ENCODE results near the gene TTF1. TPM values are rescaled to one million over a fixed set of nuclear protein-coding genes. Genes with fewer than 3 reads are reported as not detected.

The TTF1 gene
- total RNA-seq, 1 donor from 2014 or later = 28.6 TPM

- Histone ChIP-seq H3K79me2 (ENCODE audit: low read depth) (no peaks in the 10 kb centered on the region), H4K20me1 (ENCODE audit: low read depth) (peaks cover 5% of the 10 kb centered on the region), H3F3A (ENCODE audit: low read depth) (no peaks in the 10 kb centered on the region), H3K4me1 (no peaks in the 10 kb centered on the region), H3K27me3 (no peaks in the 10 kb centered on the region), H3K4me3 (no peak overlapping the region), H3K9me3 (ENCODE audit: low read depth) (no peaks in the 10 kb centered on the region), H2AFZ (replicated peaks) (no peak overlapping the region), H3K4me2 (no peak overlapping the region), H3K9ac (no peak overlapping the region), H3K36me3 (peaks cover 22% of the 10 kb centered on the region), H3K27ac (no peak overlapping the region)
- no peak overlapping the region for H3K27ac Mint-ChIP-seq
- H3K9me3 Mint-ChIP-seq = no peaks in the 10 kb centered on the region
- peaks cover 35% of the 10 kb centered on the region for H3K36me3 Mint-ChIP-seq
- TF ChIP-seq EZH2phosphoT487 (IDR thresholded peaks at IDR 0.05) = no peak
- TF ChIP-seq EZH2 (IDR thresholded peaks at IDR 0.05) = no peak
- no peak for TF ChIP-seq CTCF (IDR thresholded peaks at IDR 0.05)
- no peaks in the 10 kb centered on the region for H3K27me3 Mint-ChIP-seq (ENCODE audit: insufficient read depth, low read depth)
- no peaks in the 10 kb centered on the region for H3K4me1 Mint-ChIP-seq
- no peak overlapping the region for H3K4me3 Mint-ChIP-seq
- no peak for DNase-seq (ENCODE audit: low spot score)
These were observed 11.1 kb downstream of the TTF1 start for GRCh38 chr9:132395560-132395959.

GRCh38 chr9:132391449-132391848 lies 15.2 kb downstream of the TTF1 start:
- H3K27ac ChIP-seq = no peak overlapping the region
- TF ChIP-seq EZH2 (IDR thresholded peaks at IDR 0.05) (no peak), CTCF (IDR thresholded peaks at IDR 0.05) (no peak), EZH2phosphoT487 (IDR thresholded peaks at IDR 0.05) (no peak)
- no peaks in the 10 kb centered on the region for H3K4me1 Mint-ChIP-seq
- no peaks in the 10 kb centered on the region for H3K27me3 Mint-ChIP-seq (ENCODE audit: insufficient read depth, low read depth)
- H3K4me1 ChIP-seq = no peaks in the 10 kb centered on the region
- no peak for DNase-seq (ENCODE audit: low spot score)
- H3F3A ChIP-seq (ENCODE audit: low read depth) = no peaks in the 10 kb centered on the region
- H4K20me1 ChIP-seq (ENCODE audit: low read depth) = no peaks in the 10 kb centered on the region
- no peak overlapping the region for H3K9ac ChIP-seq
- H3K27ac Mint-ChIP-seq = no peak overlapping the region
- no peak overlapping the region for H2AFZ ChIP-seq (replicated peaks)
- no peaks in the 10 kb centered on the region for H3K9me3 Mint-ChIP-seq
- no peak overlapping the region for H3K4me3 ChIP-seq
- H3K27me3 ChIP-seq = no peaks in the 10 kb centered on the region
- peaks cover 36% of the 10 kb centered on the region for H3K36me3 Mint-ChIP-seq
- H3K36me3 ChIP-seq = peaks cover 24% of the 10 kb centered on the region
- H3K9me3 ChIP-seq (ENCODE audit: low read depth) = no peaks in the 10 kb centered on the region
- no peak overlapping the region for H3K4me2 ChIP-seq
- no peaks in the 10 kb centered on the region for H3K79me2 ChIP-seq (ENCODE audit: low read depth)
- H3K4me3 Mint-ChIP-seq = no peak overlapping the region

GRCh38 chr9:132390966-132391365 lies 15.7 kb downstream of the TTF1 start:
- Histone ChIP-seq H3K36me3 (peaks cover 24% of the 10 kb centered on the region), H3F3A (ENCODE audit: low read depth) (no peaks in the 10 kb centered on the region), H2AFZ (replicated peaks) (no peak overlapping the region), H4K20me1 (ENCODE audit: low read depth) (no peaks in the 10 kb centered on the region), H3K4me2 (no peak overlapping the region), H3K27me3 (no peaks in the 10 kb centered on the region), H3K9me3 (ENCODE audit: low read depth) (no peaks in the 10 kb centered on the region), H3K4me3 (no peak overlapping the region), H3K79me2 (ENCODE audit: low read depth) (no peaks in the 10 kb centered on the region), H3K27ac (no peak overlapping the region), H3K9ac (no peak overlapping the region), H3K4me1 (no peaks in the 10 kb centered on the region)
- Mint-ChIP-seq H3K27ac (no peak overlapping the region), H3K9me3 (no peaks in the 10 kb centered on the region), H3K4me3 (no peak overlapping the region), H3K4me1 (no peaks in the 10 kb centered on the region), H3K27me3 (ENCODE audit: insufficient read depth, low read depth) (no peaks in the 10 kb centered on the region), H3K36me3 (peaks cover 34% of the 10 kb centered on the region)
- no peak for TF ChIP-seq EZH2phosphoT487 (IDR thresholded peaks at IDR 0.05)
- TF ChIP-seq EZH2 (IDR thresholded peaks at IDR 0.05) = no peak
- TF ChIP-seq CTCF (IDR thresholded peaks at IDR 0.05) = no peak
- no peak for DNase-seq (ENCODE audit: low spot score)

All from neural progenitor cell (in vitro differentiated cells).